NCI-H774 (cell line): Measurements from ENCODE around the gene SLC25A6.
"Not testable (repeated sequence)": the region's sequence is repeated elsewhere in the genome, so short reads cannot be mapped to it uniquely, and the experiment has no call there.

Experiments used
- DNase-seq: peaks from one replicate; lab custom pipeline; 2025; lab: John Stamatoyannopoulos, UW

Gene SLC25A6

GRCh38 chrX:1389993-1390285 is 2.0 kb downstream of the SLC25A6 start:
- no peak for DNase-seq

GRCh38 chrX:1389181-1389992 is 2.5 kb downstream of the SLC25A6 start:
- DNase-seq: no peak

DNA sequence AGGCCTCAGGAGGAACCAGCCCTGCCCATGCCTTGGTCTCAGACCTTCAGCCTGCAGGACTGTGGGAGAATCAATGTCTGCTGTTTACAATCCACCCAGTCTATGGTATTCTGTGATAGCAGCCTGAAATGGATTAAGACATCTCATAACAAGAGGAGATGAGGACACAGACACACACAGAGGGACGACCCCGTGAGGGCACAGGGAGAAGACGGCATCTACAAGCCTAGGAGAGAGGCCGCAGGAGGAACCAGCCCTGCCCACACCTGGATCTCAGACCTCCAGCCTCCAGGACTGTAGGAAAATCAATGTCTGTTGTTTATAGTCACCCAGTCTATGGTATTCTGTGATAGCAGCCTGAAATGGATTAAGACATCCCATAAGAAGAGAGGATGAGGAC is 3.3 kb downstream of the SLC25A6 start:
- DNase-seq: no peak

DNA sequence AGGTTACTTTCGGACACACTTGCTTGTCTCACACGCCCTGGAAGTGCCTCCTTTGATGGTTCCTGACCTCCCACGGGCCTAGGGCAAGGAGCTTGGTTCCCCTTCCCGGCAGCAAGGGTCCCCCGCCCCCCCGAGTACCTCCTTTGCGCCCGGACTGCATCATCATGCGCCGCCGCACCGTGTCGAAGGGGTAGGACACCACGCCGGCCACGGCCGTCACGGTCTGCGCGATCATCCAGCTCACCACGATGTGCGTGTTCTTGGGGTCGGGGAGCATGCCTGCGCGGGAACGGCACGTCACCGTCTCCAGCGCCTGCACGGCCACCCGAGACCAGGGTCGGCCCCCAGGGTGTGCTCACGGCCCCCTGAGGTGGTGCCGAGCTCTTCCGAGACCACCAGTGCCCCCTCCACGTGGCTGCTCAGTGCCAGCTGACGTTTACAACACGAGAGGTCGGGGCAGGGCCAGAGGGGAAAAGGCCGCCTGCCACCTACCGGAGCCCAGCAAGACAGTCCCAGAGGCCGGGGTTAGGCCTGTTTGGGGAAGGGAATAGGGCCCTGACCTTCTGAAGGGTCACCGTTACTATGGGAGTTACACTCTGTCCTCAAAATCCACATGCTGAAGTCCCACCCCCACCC is 4.7 kb downstream of the SLC25A6 start:
- no peak for DNase-seq

DNA sequence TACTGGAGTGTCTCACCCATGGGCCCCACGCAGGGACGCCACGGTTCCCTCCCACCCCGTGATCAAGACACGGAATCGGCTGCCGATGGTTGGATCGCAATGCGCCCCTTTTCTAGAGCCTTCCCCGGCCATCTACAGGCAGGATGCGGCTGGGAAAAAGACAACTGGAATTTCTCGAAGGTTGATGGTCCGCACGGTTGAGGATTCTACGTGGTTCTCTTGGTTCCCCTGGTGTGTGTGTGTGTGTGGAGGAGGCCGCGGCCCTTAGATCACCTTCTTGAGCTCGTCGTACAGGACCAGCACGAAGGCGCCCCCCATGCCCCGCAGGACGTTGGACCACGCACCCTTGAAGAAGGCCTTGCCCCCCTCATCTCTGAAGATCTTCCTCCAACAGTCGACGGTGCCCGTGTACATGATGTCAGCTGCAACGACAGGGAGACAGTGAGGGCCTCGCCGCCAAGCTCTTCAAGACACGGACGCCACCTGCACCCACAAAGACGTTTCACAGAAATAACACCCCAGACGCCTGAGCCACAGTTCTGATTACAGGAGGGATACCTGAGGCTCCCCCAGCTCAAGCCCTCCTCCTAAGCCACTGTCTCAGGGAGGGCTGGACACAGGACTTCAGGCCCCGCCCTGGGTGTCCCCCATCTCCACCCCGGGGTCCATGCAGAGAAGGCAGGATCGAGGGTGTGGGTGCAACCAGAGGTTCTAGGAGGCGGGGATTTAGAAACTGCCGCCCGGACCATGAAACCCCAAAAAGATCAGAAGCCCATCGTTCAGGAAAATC is 5.4 kb downstream of the SLC25A6 start:
- DNase-seq: no peak

DNA sequence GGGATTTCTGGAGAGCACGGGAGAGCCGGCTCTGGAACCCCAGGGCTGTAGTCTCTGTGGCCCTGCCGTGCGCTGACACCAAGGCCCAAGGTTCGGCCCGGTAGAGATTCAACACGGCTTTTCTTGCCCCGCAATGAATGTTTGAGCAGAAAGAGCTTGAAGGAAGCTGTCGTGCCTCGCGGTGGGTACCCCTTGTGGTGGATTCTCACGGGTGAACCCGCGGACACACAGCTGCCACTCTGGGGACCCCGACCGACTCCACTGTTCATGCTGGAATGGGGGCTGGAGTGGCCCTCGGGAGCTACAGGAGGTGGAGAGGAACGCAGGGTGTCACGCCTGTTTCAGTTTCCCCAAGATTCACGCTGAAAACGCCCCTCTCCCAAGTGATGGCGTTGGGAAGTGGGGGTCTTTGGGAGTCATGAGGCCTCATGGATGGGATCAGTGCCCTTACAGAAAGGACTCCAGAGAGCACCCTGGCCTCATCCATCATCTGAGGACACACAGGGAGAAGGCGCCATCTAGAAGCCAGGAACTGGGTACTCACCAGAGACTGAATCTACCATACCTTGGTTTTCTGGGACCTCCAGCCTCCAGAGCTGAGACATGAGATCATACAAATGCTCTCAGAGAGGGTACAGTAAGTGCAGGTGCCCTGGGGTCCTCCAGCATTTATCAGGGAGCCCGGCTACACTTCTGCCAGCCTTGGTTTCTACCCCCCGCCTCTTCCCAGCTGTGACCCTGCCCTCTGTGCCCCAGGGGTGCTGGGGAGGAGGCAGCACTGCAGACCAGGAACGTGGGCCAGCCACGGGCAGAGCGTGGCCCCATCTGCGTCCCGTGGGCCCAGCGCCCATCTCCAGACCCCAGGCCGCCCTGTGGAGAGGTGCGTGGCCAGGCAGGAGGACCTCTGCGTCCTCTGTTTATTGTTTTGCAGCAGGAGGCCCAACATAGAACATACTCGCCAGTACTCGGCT is 6.4 kb downstream of the SLC25A6 start:
- no peak for DNase-seq

GRCh38 chrX:1384658-1385252 is 7.2 kb downstream of the SLC25A6 start:
- no peak for DNase-seq

DNA sequence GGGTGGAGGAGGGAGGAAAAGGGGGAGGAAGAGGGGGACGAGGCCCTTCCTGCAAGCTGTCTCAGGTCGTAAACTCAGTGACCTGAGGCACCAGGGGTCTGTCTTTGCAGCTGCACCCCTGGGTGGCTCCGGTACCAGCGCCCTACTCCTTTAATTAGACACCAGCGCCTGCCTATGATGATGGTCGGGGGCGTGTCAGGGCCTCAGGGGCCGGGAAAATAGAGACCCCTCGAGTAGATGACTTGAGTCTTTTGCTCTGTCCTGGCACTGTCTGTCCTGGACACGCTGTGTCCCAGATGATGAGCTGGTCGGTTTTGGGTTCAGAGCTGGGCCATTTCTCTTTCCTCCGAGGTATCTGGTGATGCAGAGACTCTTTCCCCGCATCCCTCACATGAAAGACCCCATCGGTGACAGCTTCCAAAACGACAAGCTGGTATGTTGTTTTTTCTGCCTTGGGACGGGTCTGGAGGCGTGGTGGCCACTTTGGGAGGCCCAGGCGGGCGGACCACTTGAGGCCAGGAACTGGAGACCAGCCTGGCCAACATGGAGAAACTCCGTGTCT is 11.2 kb downstream of the SLC25A6 start:
- no peak for DNase-seq

GRCh38 chrX:1378306-1378759 is 13.6 kb downstream of the SLC25A6 start:
- DNase-seq: no peak

DNA sequence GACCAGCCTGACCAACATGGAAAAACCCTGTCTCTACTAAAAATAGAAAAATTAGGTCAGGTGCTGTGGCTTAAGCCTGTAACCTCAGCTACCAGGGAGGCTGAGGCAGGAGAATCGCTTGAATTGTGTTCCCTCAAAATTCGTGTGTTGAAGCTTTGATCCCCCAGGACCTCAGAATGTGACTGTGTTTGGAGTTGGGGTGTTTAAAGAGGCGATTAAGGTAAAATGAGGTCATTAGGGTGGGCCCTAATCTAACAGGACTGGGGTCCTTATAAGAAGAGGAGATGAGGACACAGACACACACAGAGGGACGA is 23.6 kb downstream of the SLC25A6 start:
- no peak for DNase-seq

GRCh38 chrX:1366363-1366762 is 25.6 kb downstream of the SLC25A6 start:
- not testable (repeated sequence) for DNase-seq

GRCh38 chrX:1361910-1362309 is 30.0 kb downstream of the SLC25A6 start:
- DNase-seq: no peak

DNA sequence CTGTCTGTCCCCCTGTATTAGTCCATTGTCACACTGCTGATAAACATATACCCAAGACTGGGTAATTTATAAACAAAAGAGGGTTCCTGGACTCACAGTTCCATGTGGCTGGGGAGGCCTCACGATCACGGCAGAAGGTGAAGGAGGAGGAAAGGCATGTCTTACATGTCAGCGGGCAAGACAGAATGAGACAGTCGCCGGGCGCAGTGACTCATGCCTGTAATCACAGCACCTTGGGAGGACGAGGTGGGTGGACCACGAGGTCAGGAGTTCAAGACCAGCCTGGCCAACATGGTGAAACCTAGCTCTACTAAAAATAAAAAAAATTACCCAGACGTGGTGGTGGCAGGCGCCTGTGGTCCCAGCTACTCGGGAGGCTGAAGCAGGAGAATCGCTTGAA is 30.6 kb downstream of the SLC25A6 start:
- DNase-seq: no peak

- DNase-seq: no peak
Measured at GRCh38 chrX:1360171-1360570, 31.7 kb downstream of the SLC25A6 start.

GRCh38 chrX:1359477-1359873 is 32.4 kb downstream of the SLC25A6 start:
- DNase-seq: no peak

GRCh38 chrX:1358793-1359476 is 33.0 kb downstream of the SLC25A6 start:
- DNase-seq: no peak

DNA sequence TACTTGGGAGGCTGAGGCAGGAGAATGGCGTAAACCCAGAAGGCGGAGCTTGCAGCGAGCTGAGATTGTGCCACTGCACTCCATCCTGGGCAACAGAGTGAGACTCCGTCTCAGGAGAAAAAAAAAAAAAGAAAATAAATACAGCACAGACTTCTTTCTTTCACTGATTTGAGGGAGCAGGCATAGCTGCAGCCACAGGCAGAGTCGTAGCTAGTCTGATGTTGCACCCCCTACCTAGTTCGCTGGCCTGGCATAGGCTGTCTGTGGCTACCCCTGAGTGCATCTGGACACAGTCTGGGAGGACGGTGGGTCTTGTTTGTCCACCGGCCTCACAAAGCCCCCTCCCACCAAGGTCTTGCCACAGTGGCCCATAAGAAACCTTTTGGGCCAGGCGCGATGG is 33.9 kb downstream of the SLC25A6 start:
- no peak for DNase-seq

DNA sequence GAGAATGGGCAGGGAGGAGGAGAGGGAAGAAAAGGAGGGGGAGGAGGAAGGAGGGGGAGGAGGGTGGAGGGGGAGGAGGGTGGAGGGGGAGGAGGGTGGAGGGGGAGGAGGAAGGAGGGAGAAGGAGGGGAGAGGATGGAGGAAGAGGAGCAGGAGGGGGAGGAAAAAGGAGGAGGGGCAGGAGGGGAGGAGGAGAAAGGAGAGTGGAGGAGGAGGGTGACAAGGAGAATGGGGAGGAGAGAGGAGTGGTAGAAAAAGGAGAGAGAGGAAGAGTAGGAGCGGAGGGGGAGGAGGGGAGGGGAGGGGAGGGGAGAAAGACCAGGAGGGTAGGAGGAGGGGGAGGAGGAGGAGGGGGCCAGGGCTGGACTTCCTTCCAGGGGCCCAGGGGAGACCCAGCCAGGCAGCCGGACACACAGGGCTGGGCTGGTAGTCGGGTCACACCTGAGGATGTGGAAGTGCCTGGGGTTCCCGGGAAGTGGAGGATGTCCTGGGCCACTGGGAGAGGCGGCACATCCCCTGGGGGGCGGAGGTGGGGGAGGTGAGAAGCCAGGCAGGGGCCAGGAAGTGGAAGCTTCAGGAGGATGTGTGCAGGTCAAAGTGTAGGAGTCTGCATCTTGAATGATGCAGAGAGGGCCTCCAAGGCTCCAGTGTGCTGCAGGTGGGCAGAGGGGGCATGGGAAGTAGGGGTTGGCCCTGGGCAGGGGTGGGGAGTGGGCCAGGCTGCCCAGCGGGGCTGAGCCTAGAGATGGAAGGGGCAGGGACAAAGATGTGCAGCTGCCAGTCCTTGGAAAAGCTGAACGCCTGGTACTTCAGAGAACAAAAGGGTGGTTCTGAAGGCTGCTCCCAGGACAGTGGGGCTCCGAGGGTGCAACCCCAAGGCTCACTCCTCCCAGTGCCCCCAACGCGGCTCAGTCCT is 36.5 kb downstream of the SLC25A6 start:
- no peak for DNase-seq
